Skeletal muscle satellite cell (primary cell): ENCODE data around the gene TAC3.

Experiments
- H3K27me3 ChIP-seq: 2 replicates; pipeline ENCODE4 v1.7.0; 2013; ENCODE audit warnings: low read length; ENCODE audit not compliant: control insufficient read depth, insufficient read depth
- H3K36me3 ChIP-seq: 2 replicates; pipeline ENCODE4 v1.7.0; 2013; ENCODE audit warnings: mild to moderate bottlenecking, control low read depth, low read length; ENCODE audit not compliant: insufficient read depth
- H3K4me1 ChIP-seq: 2 replicates; pipeline ENCODE4 v1.7.0; 2013; ENCODE audit warnings: low read length; ENCODE audit not compliant: control insufficient read depth, insufficient read depth
- H3K4me2 ChIP-seq: 2 replicates; pipeline ENCODE4 v1.7.0; 2013; ENCODE audit warnings: mild to moderate bottlenecking, low read length
- H3K4me3 ChIP-seq: 2 replicates; pipeline ENCODE4 v1.7.0; 2013; ENCODE audit warnings: low read length
- H3K9ac ChIP-seq: 2 replicates; pipeline ENCODE4 v1.7.0; 2013; ENCODE audit warnings: mild to moderate bottlenecking, low read depth, low read length, moderate library complexity
- H3K9me3 ChIP-seq: replicated peaks from 2 replicates; pipeline ENCODE4 v1.7.0; 2013; ENCODE audit warnings: mild to moderate bottlenecking, control low read depth, low read length

Gene TAC3

GRCh38 chr12:56999456-56999855 lies 16.9 kb downstream of the TAC3 start:
- no peaks in the 10 kb centered on the region for H3K9me3 ChIP-seq
- no peaks in the 10 kb centered on the region for H3K27me3 ChIP-seq
- H3K36me3 ChIP-seq: peaks cover 36% of the 10 kb centered on the region
- no peak overlapping the region for H3K4me3 ChIP-seq
- no peak overlapping the region for H3K4me2 ChIP-seq
- H3K4me1 ChIP-seq: peaks cover 14% of the 10 kb centered on the region
- H3K9ac ChIP-seq: no peak overlapping the region

- H3K4me1 ChIP-seq: peaks cover 14% of the 10 kb centered on the region
- no peak overlapping the region for H3K4me2 ChIP-seq
- peaks cover 32% of the 10 kb centered on the region for H3K36me3 ChIP-seq
- no peaks in the 10 kb centered on the region for H3K27me3 ChIP-seq
- no peak overlapping the region for H3K4me3 ChIP-seq
- no peaks in the 10 kb centered on the region for H3K9me3 ChIP-seq
- H3K9ac ChIP-seq: no peak overlapping the region
These were observed 17.3 kb downstream of the TAC3 start for GRCh38 chr12:56998981-56999380.

- H3K9me3 ChIP-seq: no peaks in the 10 kb centered on the region
- H3K36me3 ChIP-seq: peaks cover 25% of the 10 kb centered on the region
- peaks cover 14% of the 10 kb centered on the region for H3K4me1 ChIP-seq
These were observed 18.0 kb downstream of the TAC3 start for GRCh38 chr12:56998316-56998715.

GRCh38 chr12:56996793-56997545 lies 19.4 kb downstream of the TAC3 start:
- no peak overlapping the region for H3K4me2 ChIP-seq
- peaks cover 14% of the 10 kb centered on the region for H3K4me1 ChIP-seq
- no peaks in the 10 kb centered on the region for H3K9me3 ChIP-seq
- H3K4me3 ChIP-seq: no peak overlapping the region
- H3K36me3 ChIP-seq: peaks cover 12% of the 10 kb centered on the region
- H3K27me3 ChIP-seq: no peaks in the 10 kb centered on the region
- H3K9ac ChIP-seq: no peak overlapping the region

More at GRCh38 chr12:56998316-56998715, 18.0 kb downstream of the TAC3 start:
- Histone ChIP-seq H3K4me3 (no peak overlapping the region), H3K27me3 (no peaks in the 10 kb centered on the region), H3K9ac (no peak overlapping the region), H3K4me2 (no peak overlapping the region)

- Histone ChIP-seq H3K4me3 (no peak overlapping the region), H3K27me3 (peaks cover 2% of the 10 kb centered on the region), H3K9me3 (no peaks in the 10 kb centered on the region), H3K9ac (no peak overlapping the region), H3K4me1 (peaks cover 9% of the 10 kb centered on the region), H3K36me3 (peaks cover 2% of the 10 kb centered on the region), H3K4me2 (no peak overlapping the region)
These were observed 20.3 kb downstream of the TAC3 start for GRCh38 chr12:56995930-56996496.

GRCh38 chr12:56995201-56995929 lies 21.0 kb downstream of the TAC3 start:
- H3K4me1 ChIP-seq: peaks cover 9% of the 10 kb centered on the region
- no peaks in the 10 kb centered on the region for H3K9me3 ChIP-seq
- H3K4me3 ChIP-seq: no peak overlapping the region
- H3K27me3 ChIP-seq: peaks cover 6% of the 10 kb centered on the region
- H3K9ac ChIP-seq: no peak overlapping the region
- H3K4me2 ChIP-seq: no peak overlapping the region
- H3K36me3 ChIP-seq: no peaks in the 10 kb centered on the region

- H3K4me2 ChIP-seq: no peak overlapping the region
- H3K4me1 ChIP-seq: peaks cover 3% of the 10 kb centered on the region
- H3K9ac ChIP-seq: no peak overlapping the region
- H3K36me3 ChIP-seq: no peaks in the 10 kb centered on the region
- H3K9me3 ChIP-seq: no peaks in the 10 kb centered on the region
- H3K4me3 ChIP-seq: no peak overlapping the region
- peaks cover 6% of the 10 kb centered on the region for H3K27me3 ChIP-seq
These were observed 22.0 kb downstream of the TAC3 start for GRCh38 chr12:56994231-56994746.

GRCh38 chr12:56993346-56993745 lies 23.0 kb downstream of the TAC3 start:
- Histone ChIP-seq H3K9me3 (no peaks in the 10 kb centered on the region), H3K27me3 (peaks cover 6% of the 10 kb centered on the region), H3K4me3 (no peak overlapping the region), H3K4me2 (no peak overlapping the region), H3K36me3 (no peaks in the 10 kb centered on the region), H3K9ac (no peak overlapping the region), H3K4me1 (no peaks in the 10 kb centered on the region)

GRCh38 chr12:56991319-56992246 lies 24.7 kb downstream of the TAC3 start:
- H3K9ac ChIP-seq: no peak overlapping the region
- no peaks in the 10 kb centered on the region for H3K9me3 ChIP-seq
- H3K4me1 ChIP-seq: no peaks in the 10 kb centered on the region
- H3K4me2 ChIP-seq: no peak overlapping the region
- H3K36me3 ChIP-seq: no peaks in the 10 kb centered on the region
- H3K27me3 ChIP-seq: peaks cover 6% of the 10 kb centered on the region
- H3K4me3 ChIP-seq: no peak overlapping the region

GRCh38 chr12:56990648-56991318 lies 25.5 kb downstream of the TAC3 start:
- Histone ChIP-seq H3K4me1 (no peaks in the 10 kb centered on the region), H3K9me3 (no peaks in the 10 kb centered on the region), H3K27me3 (peaks cover 6% of the 10 kb centered on the region), H3K4me3 (no peak overlapping the region), H3K4me2 (no peak overlapping the region), H3K9ac (no peak overlapping the region), H3K36me3 (no peaks in the 10 kb centered on the region)
